GM12801 (cell line): ENCODE results near the gene IZUMO1R.

Experiments used
- TF ChIP-seq, protein P1 (sequence below): IDR thresholded peaks from one replicate; pipeline ENCODE4 v1.5.1; 2011; ENCODE audit warnings: control low read depth; ENCODE audit not compliant: insufficient read length; ENCODE audit errors: extremely low read depth

Gene IZUMO1R

DNA sequence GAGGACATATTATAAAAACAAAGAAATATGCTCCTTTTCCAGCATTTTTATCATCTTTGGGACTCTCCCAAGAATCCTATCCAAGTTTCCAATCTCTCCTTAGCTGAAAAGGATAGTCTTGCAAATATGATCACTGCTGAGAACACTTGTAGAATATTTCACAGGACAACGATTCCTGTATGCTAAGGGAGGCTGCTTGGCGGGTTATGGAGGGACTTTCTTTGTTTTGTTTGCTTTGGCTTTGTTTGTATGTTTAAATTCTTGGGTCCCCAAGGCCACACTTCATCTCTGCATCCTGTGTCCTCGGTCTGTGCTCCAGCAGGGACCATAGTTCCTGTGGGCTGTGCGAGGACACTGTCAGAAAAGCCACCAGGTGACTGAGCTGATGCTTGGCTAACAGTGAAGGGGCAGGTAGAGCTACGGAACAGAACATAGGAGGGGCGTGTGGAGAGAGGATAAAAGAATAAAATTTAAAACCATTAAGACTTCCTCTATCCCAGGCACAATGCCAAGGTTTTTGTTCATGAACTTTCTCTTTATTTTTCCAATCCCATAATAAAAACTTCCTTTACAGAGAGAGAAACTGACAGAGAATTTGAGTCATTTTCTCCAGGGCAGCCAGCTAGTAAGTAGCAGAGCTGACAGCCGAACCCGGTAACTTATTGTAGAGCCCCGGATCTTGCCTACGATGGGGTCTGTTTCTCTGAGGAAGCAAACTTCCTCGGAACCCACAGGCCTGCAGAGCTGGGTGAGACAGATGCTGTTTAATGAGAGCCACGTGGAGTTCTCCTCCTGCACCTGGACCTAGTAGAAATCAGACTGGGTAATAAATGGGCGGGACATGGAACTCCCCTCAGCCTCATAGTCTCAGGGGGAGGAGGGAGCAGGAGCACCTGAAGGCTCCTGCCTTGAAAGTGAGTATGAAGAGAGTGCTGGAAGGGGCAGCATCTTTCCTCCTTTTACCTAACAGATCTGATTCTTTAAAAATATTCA, at the start of gene IZUMO1R:
TSS of gene IZUMO1R (plus strand) at position 615 of the 993 bp plus-strand sequence. CDS start 1,057 bp downstream, outside the sequence.
- TF ChIP-seq, protein P1, sequence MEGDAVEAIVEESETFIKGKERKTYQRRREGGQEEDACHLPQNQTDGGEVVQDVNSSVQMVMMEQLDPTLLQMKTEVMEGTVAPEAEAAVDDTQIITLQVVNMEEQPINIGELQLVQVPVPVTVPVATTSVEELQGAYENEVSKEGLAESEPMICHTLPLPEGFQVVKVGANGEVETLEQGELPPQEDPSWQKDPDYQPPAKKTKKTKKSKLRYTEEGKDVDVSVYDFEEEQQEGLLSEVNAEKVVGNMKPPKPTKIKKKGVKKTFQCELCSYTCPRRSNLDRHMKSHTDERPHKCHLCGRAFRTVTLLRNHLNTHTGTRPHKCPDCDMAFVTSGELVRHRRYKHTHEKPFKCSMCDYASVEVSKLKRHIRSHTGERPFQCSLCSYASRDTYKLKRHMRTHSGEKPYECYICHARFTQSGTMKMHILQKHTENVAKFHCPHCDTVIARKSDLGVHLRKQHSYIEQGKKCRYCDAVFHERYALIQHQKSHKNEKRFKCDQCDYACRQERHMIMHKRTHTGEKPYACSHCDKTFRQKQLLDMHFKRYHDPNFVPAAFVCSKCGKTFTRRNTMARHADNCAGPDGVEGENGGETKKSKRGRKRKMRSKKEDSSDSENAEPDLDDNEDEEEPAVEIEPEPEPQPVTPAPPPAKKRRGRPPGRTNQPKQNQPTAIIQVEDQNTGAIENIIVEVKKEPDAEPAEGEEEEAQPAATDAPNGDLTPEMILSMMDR, result no peak

DNA sequence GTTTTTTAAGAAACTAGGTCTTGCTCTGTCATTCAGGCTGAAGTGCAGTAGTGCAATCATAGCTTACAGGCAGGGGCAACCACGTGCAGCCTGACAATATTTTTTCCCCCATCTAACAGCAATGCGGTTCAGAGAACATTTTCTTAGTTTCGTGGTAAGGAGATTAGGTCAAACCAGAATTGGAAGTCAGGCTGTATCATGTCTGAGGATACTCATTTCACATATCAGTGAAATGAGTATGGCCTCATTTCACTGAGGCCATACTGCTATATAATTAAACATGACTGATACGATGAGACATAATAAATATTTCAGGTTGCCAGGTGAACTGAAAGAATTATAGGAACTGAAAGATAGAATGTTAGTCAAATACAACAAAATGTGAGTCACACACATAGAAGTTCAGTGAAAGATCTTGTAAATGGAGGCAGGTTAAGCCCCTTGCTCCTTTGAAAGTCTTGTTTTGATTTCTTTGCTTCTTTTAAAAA, 32.5 kb upstream of the IZUMO1R start:
- TF ChIP-seq, protein P1, result no peak

DNA sequence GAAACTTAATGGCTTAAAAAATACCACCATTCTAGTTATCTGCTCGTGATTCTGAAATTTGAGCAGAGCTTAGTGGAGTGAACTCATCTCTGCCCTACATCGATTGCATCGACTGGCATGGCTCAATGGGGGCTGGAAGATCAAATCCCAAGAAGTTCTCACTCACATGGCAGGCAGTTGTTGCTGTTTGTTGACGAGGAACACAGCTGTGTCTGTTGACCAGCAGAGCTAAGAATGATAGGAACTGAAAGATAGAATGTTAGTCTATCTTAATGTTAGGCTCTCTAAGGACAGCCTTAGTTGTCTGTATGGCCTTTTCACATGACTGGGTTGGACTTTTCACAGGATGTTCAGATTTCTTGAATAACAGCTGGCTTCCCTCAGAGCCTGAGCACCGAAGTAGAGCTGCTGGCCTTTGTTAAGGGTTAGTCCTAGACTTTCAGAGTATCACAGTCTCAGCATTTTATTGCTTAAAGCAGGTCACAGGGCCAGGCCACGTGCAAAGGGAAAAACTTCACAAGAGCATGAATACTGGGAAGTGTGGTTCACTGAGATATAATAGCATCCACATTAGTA, 31.6 kb upstream of the IZUMO1R start:
- TF ChIP-seq, protein P1, result no peak

DNA sequence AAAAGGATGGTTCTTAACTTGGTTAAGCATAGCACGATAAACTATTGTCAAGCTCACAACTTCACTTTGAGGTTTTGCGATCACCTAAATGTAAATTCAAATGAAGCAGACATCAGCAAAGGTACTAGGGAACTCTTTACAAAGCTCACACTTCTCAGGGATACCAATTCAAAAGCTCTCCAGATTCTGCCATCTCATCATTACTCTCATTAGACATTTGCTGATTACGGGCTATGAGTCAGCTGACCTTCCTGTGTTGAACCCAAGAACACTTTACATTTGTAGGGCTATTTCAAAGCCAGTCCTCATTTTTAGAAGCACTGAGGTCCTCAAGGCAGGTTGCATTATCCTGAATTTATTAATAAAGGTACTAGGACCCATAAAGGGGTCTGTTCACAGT, 28.4 kb upstream of the IZUMO1R start:
- TF ChIP-seq, protein P1, result no peak

DNA sequence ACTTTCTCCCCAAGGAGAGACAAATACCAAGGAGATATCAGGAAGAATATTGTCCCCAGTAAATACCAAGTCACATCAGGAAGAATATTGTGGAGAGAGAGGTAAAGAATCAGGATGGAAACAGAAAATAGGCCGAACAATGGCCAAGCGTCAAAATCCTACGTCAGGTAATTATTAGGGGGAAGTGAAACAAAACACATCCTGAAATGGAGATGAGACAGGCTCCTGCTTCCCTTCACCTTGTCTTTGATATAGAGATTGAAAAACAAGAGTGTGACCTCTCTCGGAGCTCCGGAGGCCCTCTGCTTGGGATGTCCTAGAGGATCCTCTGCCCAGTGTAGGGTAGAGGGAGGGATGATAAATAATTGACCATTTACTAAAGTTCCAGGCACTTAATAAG, 27.4 kb upstream of the IZUMO1R start:
- TF ChIP-seq, protein P1, result no peak

DNA sequence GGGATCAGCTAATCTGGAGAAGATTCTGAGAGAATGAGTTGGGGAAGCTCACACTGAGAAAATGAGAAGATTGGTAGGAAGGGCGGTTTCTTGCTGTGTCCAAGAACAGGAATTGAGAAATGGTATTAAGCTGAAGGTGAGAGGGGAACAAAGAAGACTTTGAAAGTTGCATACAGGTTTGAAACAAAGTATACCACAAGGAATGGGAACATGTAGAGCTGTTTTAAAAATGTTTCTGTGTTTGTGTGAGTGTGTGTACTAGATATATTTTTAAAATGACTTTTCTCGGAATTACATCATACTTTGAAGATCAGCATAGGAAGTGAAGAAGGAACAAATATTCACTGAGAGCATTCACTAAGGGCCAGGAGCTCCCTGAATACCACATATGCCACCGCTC, 24.4 kb upstream of the IZUMO1R start:
- TF ChIP-seq, protein P1, result no peak

DNA sequence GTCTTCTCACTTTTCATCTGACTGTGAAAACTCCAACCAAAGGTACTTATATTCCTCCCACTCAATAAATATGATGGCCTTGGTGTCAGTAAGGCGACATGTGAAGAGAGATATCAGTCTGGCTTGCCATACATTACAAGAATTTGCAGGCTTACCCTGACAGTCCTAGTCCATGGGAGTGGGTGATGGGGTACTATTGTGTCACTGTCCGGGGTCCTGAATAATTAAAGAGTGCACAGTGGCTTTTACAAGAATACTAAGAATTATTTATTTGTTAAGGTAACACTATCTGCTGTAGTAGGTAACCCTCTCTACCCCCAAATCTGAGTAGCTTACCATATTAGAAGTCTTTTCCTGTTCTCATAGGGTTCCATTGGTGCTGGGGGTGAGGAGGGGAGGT, 23.1 kb upstream of the IZUMO1R start:
- TF ChIP-seq, protein P1, result no peak
